ENCODE results near the gene TNS1. TPM values are rescaled to one million over a fixed set of nuclear protein-coding genes. Genes with fewer than 3 reads are reported as not detected.
"Not testable (repeated sequence)": the region's sequence is repeated elsewhere in the genome, so short reads cannot be mapped to it uniquely, and the experiment has no call there.

TNS1 gene
- total RNA-seq, 1 experiment from 2014 or later = 2.6 TPM

GRCh38 chr2:218029366-218030360, 26.9 kb upstream of the TNS1 start:
- DNase-seq (ENCODE audit: low read depth) = no peak

- no peak for DNase-seq (ENCODE audit: low read depth)
Observed at GRCh38 chr2:218028562-218029348, 26.0 kb upstream of the TNS1 start.

- no peak for DNase-seq (ENCODE audit: low read depth)
Observed at GRCh38 chr2:218028189-218028495, 25.3 kb upstream of the TNS1 start.

GRCh38 chr2:218027426-218028188, 24.8 kb upstream of the TNS1 start:
- no peak for DNase-seq (ENCODE audit: low read depth)

- DNase-seq (ENCODE audit: low read depth) = no peak
Observed at GRCh38 chr2:218026676-218027425, 24.1 kb upstream of the TNS1 start.

GRCh38 chr2:218026244-218026643, 23.4 kb upstream of the TNS1 start:
- DNase-seq (ENCODE audit: low read depth) = no peak

- no peak for DNase-seq (ENCODE audit: low read depth)
Observed at GRCh38 chr2:218024871-218025270, 22.1 kb upstream of the TNS1 start.

GRCh38 chr2:218024336-218024735, 21.5 kb upstream of the TNS1 start:
- DNase-seq (ENCODE audit: low read depth) = no peak

- no peak for DNase-seq (ENCODE audit: low read depth)
Observed at GRCh38 chr2:218023636-218024035, 20.8 kb upstream of the TNS1 start.

GRCh38 chr2:218022851-218023530, 20.2 kb upstream of the TNS1 start:
- no peak for DNase-seq (ENCODE audit: low read depth)

GRCh38 chr2:218022131-218022850, 19.5 kb upstream of the TNS1 start:
- no peak for DNase-seq (ENCODE audit: low read depth)

GRCh38 chr2:218021536-218022071, 18.8 kb upstream of the TNS1 start:
- no peak for DNase-seq (ENCODE audit: low read depth)

GRCh38 chr2:218020966-218021535, 18.3 kb upstream of the TNS1 start:
- no peak for DNase-seq (ENCODE audit: low read depth)

GRCh38 chr2:218020281-218020680, 17.5 kb upstream of the TNS1 start:
- DNase-seq (ENCODE audit: low read depth) = no peak

- no peak for DNase-seq (ENCODE audit: low read depth)
Observed at GRCh38 chr2:218019411-218020060, 16.7 kb upstream of the TNS1 start.

GRCh38 chr2:218018842-218019125, 16.0 kb upstream of the TNS1 start:
- not testable (repeated sequence) for DNase-seq (ENCODE audit: low read depth)

GRCh38 chr2:218017211-218018053, 14.6 kb upstream of the TNS1 start:
- DNase-seq (ENCODE audit: low read depth) = no peak

- DNase-seq (ENCODE audit: low read depth) = no peak
Observed at GRCh38 chr2:218016810-218017209, 14.0 kb upstream of the TNS1 start.

All from Daoy (cell line).